H1 (cell line): ENCODE results near the gene USP35. TPM values are rescaled to one million over a fixed set of nuclear protein-coding genes. Genes with fewer than 3 reads are reported as not detected.

ENCODE experiments used
- CTCF ChIA-PET: fragments of 300-600 bp; sonication (Branson Sonifier 250); formaldehyde crosslinking; loops from one replicate; lab custom pipeline; 2021; ENCODE audit not compliant: partially characterized antibody; lab: Charles Lee
- POLR2A ChIA-PET: fragments of 300-600 bp; sonication (Branson Sonifier 250); formaldehyde crosslinking; loops from one replicate; lab custom pipeline; 2021; ENCODE audit warnings: inconsistent platforms; ENCODE audit not compliant: partially characterized antibody; lab: Charles Lee
- DNase-seq, 2 experiments: peaks; one replicate each; pipeline versions ENCODE4 v3.0.0 to v3.0.0-alpha.2; 2010 to 2022; ENCODE audit warnings: low spot score in 2 of 2, low read depth in 1 of 2, mixed read lengths in 1 of 2
- FAIRE-seq: peaks from 2 replicates; lab custom pipeline; 2011; peaks lifted over from hg19 to GRCh38; lab: Jason Lieb, UNC
- H2AFZ ChIP-seq: 2 replicates; pipeline ENCODE4 v1.8.1; 2012; ENCODE audit warnings: low read length, inconsistent platforms
- H2AK5ac ChIP-seq: 2 replicates; pipeline ENCODE4 v1.6.1; 2013; ENCODE audit warnings: low read depth, low read length
- H2BK120ac ChIP-seq: replicated peaks from 2 replicates; pipeline ENCODE3; 2013; ENCODE audit warnings: low read depth, low read length, inconsistent platforms
- H2BK12ac ChIP-seq: 2 replicates; pipeline ENCODE4 v1.6.1; 2013; ENCODE audit warnings: low read depth, low read length
- H2BK15ac ChIP-seq: 2 replicates; pipeline ENCODE4 v1.6.1; 2013; ENCODE audit warnings: low read length
- H2BK20ac ChIP-seq: 2 replicates; pipeline ENCODE4 v1.6.1; 2013; ENCODE audit warnings: low read length
- H2BK5ac ChIP-seq: 2 replicates; pipeline ENCODE4 v1.6.1; 2013; ENCODE audit warnings: low read depth, low read length
- H3K14ac ChIP-seq: 2 replicates; pipeline ENCODE4 v1.6.1; 2013; ENCODE audit warnings: inconsistent platforms; ENCODE audit not compliant: insufficient read length
- H3K18ac ChIP-seq: 2 replicates; pipeline ENCODE4 v1.6.1; 2013; ENCODE audit warnings: low read length; ENCODE audit errors: extremely low read depth
- H3K23ac ChIP-seq: 2 replicates; pipeline ENCODE4 v1.6.1; 2013; ENCODE audit warnings: inconsistent platforms; ENCODE audit not compliant: insufficient read length
- H3K23me2 ChIP-seq: 2 replicates; pipeline ENCODE4 v1.6.1; 2013; ENCODE audit warnings: low read depth, low read length
- H3K27ac ChIP-seq: 2 replicates; pipeline ENCODE4 v1.6.1; 2011; ENCODE audit warnings: low read depth, low read length, inconsistent platforms
- H3K27me3 ChIP-seq, 4 experiments: replicated peaks in 1 of 4; 1 replicate in 1 of 4; 2 replicates in 3 of 4; pipeline versions ENCODE4 v1.6.1 to v1.8.1; 2011 to 2013; ENCODE audit warnings: low read length in 3 of 4, mild to moderate bottlenecking in 3 of 4, inconsistent platforms in 2 of 4, mixed read lengths in 2 of 4, moderate library complexity in 1 of 4; ENCODE audit not compliant: control insufficient read depth in 3 of 4, insufficient read depth in 3 of 4; ENCODE audit errors: extremely low read depth in 1 of 4
- H3K36me3 ChIP-seq, 4 experiments: 2 replicates each; pipeline versions ENCODE4 v1.6.1 to v1.8.1; 2011 to 2013; ENCODE audit warnings: mild to moderate bottlenecking in 4 of 4, low read length in 3 of 4, moderate library complexity in 2 of 4, control low read depth in 1 of 4, inconsistent platforms in 1 of 4; ENCODE audit not compliant: insufficient read depth in 4 of 4, control insufficient read depth in 2 of 4
- H3K4ac ChIP-seq: replicated peaks from 2 replicates; pipeline ENCODE3; 2013; ENCODE audit warnings: low read length, low read depth, mixed read lengths, inconsistent platforms; ENCODE audit not compliant: insufficient read length
- H3K4me1 ChIP-seq, 4 experiments: replicated peaks in 1 of 4; 1 replicate in 1 of 4; 2 replicates in 3 of 4; pipeline versions ENCODE4 v1.6.1 to v1.8.1; 2011 to 2013; ENCODE audit warnings: low read length in 3 of 4, inconsistent platforms in 2 of 4, mixed read lengths in 1 of 4; ENCODE audit not compliant: insufficient read depth in 4 of 4, control insufficient read depth in 3 of 4
- H3K4me2 ChIP-seq, 2 experiments: 2 replicates each; pipeline versions ENCODE4 v1.6.1 to v1.8.1; 2011 to 2013; ENCODE audit warnings: low read depth in 2 of 2, low read length in 2 of 2, control low read depth in 1 of 2, inconsistent platforms in 1 of 2, mild to moderate bottlenecking in 1 of 2; ENCODE audit not compliant: insufficient read depth in 1 of 2
- H3K4me3 ChIP-seq, 4 experiments: fragments of 200-600, 300-600 bp in 1 of 4; sonication (generic), shearing (Covaris generic), sonication (Bioruptor Twin) in 1 of 4; 2 replicates each; pipeline versions ENCODE4 v1.5.1 to v1.8.1; 2011 to 2016; ENCODE audit warnings: low read length in 4 of 4, low read depth in 3 of 4, control low read depth in 2 of 4, inconsistent platforms in 2 of 4, mild to moderate bottlenecking in 2 of 4, mixed read lengths in 1 of 4, moderate library complexity in 1 of 4; ENCODE audit not compliant: insufficient read depth in 2 of 4; ENCODE audit errors: extremely low read depth in 1 of 4
- H3K56ac ChIP-seq: replicated peaks from 2 replicates; pipeline ENCODE3; 2013; ENCODE audit warnings: low read depth, mild to moderate bottlenecking, mixed read lengths, low read length, inconsistent platforms; ENCODE audit not compliant: insufficient read length
- H3K79me1 ChIP-seq: 2 replicates; pipeline ENCODE4 v1.6.1; 2013; ENCODE audit warnings: low read depth, low read length, control low read depth
- H3K79me2 ChIP-seq, 2 experiments: 2 replicates each; pipeline versions ENCODE4 v1.6.1 to v1.8.1; 2012 to 2013; ENCODE audit warnings: low read length in 2 of 2, mild to moderate bottlenecking in 2 of 2, inconsistent platforms in 1 of 2; ENCODE audit not compliant: insufficient read depth in 2 of 2, control insufficient read depth in 1 of 2
- H3K9ac ChIP-seq, 4 experiments: replicated peaks in 1 of 4; 1 replicate in 1 of 4; 2 replicates in 3 of 4; pipeline versions ENCODE4 v1.6.1 to v1.8.1; 2011 to 2013; ENCODE audit warnings: low read depth in 3 of 4, low read length in 3 of 4, control low read depth in 2 of 4, mild to moderate bottlenecking in 2 of 4, moderate library complexity in 2 of 4, inconsistent platforms in 1 of 4; ENCODE audit errors: extremely low read depth in 1 of 4
- H3K9me3 ChIP-seq, 2 experiments: 2 replicates each; pipeline versions ENCODE4 v1.6.1 to v1.8.1; 2012 to 2013; ENCODE audit warnings: mild to moderate bottlenecking in 2 of 2, moderate library complexity in 2 of 2, control low read depth in 1 of 2, inconsistent platforms in 1 of 2, low read depth in 1 of 2, low read length in 1 of 2, mixed read lengths in 1 of 2; ENCODE audit not compliant: insufficient read depth in 2 of 2
- H4K20me1 ChIP-seq, 2 experiments: replicated peaks in 1 of 2; 2 replicates each; pipeline versions ENCODE3 to v1.8.1; 2011 to 2013; ENCODE audit warnings: inconsistent platforms in 2 of 2, low read length in 2 of 2, mild to moderate bottlenecking in 1 of 2; ENCODE audit not compliant: insufficient read depth in 2 of 2, control insufficient read depth in 1 of 2
- H4K5ac ChIP-seq: 2 replicates; pipeline ENCODE4 v1.6.1; 2013; ENCODE audit warnings: low read length, low read depth, mixed read lengths, inconsistent platforms; ENCODE audit not compliant: insufficient read length
- H4K8ac ChIP-seq: 2 replicates; pipeline ENCODE4 v1.8.0; 2013; ENCODE audit warnings: mild to moderate bottlenecking, moderate library complexity, low read length, inconsistent platforms; ENCODE audit not compliant: insufficient read depth; ENCODE audit errors: extremely low read depth
- H4K91ac ChIP-seq: replicated peaks from 2 replicates; pipeline ENCODE3; 2013; ENCODE audit warnings: low read length, mixed read lengths, inconsistent platforms; ENCODE audit not compliant: insufficient read length
- CHD2 ChIP-seq: IDR thresholded peaks from 2 replicates; pipeline ENCODE4 v1.6.1; 2012; ENCODE audit warnings: low read length, improper control_type of control experiment
- ZNF274 ChIP-seq: IDR thresholded peaks from 2 replicates; pipeline ENCODE4 v1.7.0; 2012; ENCODE audit warnings: low read length, borderline replicate concordance; ENCODE audit errors: extremely low read depth
- WGBS, 2 experiments: shearing (Covaris generic) in 1 of 2; methylation state at CpG; one replicate each; pipeline versions ENCODE4 v1.1.6 to v1.1.7; 2013 to 2015; ENCODE audit warnings: low lambda C conversion rate in 2 of 2, mixed read lengths in 2 of 2, inconsistent platforms in 1 of 2, low coverage in 1 of 2, missing lambda C conversion rate in 1 of 2; ENCODE audit not compliant: insufficient replicate concordance in 2 of 2, insufficient coverage in 1 of 2, insufficient read length in 1 of 2; ENCODE audit errors: extremely low coverage in 1 of 2, missing lambda C conversion rate in 1 of 2; 5-methylcytosine and 5-hydroxymethylcytosine counted together
- polyA plus RNA-seq, 7 experiments: library from polyadenylated mRNA; depleted of rRNA in 3 of 7; stranded (reverse) in 5 of 7; unstranded in 2 of 7; fragments of >200 nt in 5 of 7; fragments of 200-250 nt in 2 of 7; gene quantifications; 1 replicate in 5 of 7; 2 replicates in 1 of 7; 4 replicates in 1 of 7; pipeline versions ENCODE4 v1.2.1 to v1.2.3, GENCODE V29; 2011 to 2013; ENCODE audit warnings: missing spikeins in 2 of 7, mixed read lengths in 2 of 7
- total RNA-seq: library from RNA; stranded (reverse); fragmentation: NEBNext Ultra II Directional; extraction: Animal tissue kit (Norgen Biotek cat#: 25700); gene quantifications from 2 replicates; pipeline ENCODE4 v1.2.1, GENCODE V29; 2021

The USP35 gene
- total and polyA plus RNA-seq, 2 of the 8 experiments (the other 6 are each of a cell fraction or from before 2014, with no cell fraction given) = 4.6 to 6.8 TPM

DNA sequence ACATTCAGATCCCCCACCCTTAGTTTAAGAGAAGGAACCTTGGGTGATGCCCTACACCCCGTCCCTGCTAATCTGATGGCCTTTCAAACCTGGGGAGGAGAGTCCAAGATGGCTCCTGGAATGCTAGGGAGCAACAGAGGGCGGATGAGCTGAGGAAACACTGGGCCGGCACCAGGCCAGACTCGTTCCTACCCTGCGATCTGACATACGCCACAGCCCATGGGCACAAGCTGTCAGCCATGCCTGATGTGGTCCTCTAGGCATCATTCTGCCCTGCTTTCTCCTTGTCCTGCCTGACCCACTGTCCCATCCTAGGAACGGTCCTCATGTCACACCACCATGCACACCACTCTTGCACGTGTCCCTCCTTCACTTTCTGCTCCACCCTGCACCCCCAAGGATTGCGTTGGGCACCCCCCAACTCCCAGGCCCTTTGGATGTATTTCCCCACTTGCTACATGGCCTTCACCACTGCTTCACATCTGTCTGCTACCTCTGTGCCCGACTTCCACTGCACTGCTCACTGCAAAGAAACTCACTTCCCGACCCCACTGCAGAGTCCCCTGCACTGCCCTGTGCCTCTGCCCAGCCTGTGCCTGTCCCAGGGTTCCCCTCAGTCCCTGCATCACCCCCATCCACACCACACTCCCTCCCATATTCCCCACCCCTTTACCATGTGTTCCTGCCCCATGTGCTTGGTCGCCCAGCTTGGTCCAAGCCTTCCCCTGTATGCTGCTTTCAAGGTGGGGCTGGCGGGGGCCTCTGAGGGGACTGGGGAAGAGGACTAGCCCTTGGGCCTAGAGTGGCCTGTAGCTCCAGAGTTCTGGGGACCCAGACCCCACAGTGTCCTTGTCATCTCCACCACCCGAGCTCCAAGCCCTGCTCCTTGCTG lies 29.2 kb downstream of the USP35 start:
- Histone ChIP-seq H2BK20ac (no peak overlapping the region), H3K4me3 (no peak overlapping the region), H2AK5ac (no peak overlapping the region), H2BK120ac (no peak overlapping the region), H4K91ac (no peak overlapping the region), H2AFZ (no peak overlapping the region), H2BK5ac (no peak overlapping the region), H3K79me1 (0 out of 2 replicates have a peak, but pooled peaks cover 2% of the 10 kb centered on the region), H3K27ac (no peak overlapping the region), H3K79me2 (no peaks in the 10 kb centered on the region), H3K23me2 (no peaks in the 10 kb centered on the region), H3K4ac (no peak overlapping the region), H3K9ac (no peak overlapping the region), H3K18ac (no peak overlapping the region), H4K5ac (no peak overlapping the region), H3K56ac (no peak overlapping the region), H2BK12ac (no peak overlapping the region), H3K23ac (no peak overlapping the region), H3K4me1 (no peaks in the 10 kb centered on the region), H4K20me1 (peaks cover 0 to 2% of the 10 kb centered on the region in 2 experiments), H3K14ac (no peak overlapping the region), H2BK15ac (no peak overlapping the region), H3K4me2 (no peak overlapping the region), H3K9me3 (no peaks in the 10 kb centered on the region), H3K36me3 (peaks cover 0 to 4% (median 0%) of the 10 kb centered on the region in 4 experiments; a peak in 3 of 8 replicates), H4K8ac (no peak overlapping the region), H3K27me3 (no peaks in the 10 kb centered on the region)
- DNase-seq (no peak), FAIRE-seq (no peak)
- 89% methylated on average over 14 of the region's 14 CpGs; no CpG with 5 or more reads in 1 of the 2 experiments for WGBS, 2 experiments
- ChIA-PET CTCF (interaction anchor here (0.6 to 6.7 kb wide), 3 partner anchors 11 to 85 kb away, joined by 3 to 38 read pairs (median 3); no protein-coding TSS in a partner anchor), POLR2A (no interaction called here)
- TF ChIP-seq ZNF274 = no peak
- TF ChIP-seq CHD2 = no peak
